ENCODE data around the gene TBCD.

Gene TBCD

DNA sequence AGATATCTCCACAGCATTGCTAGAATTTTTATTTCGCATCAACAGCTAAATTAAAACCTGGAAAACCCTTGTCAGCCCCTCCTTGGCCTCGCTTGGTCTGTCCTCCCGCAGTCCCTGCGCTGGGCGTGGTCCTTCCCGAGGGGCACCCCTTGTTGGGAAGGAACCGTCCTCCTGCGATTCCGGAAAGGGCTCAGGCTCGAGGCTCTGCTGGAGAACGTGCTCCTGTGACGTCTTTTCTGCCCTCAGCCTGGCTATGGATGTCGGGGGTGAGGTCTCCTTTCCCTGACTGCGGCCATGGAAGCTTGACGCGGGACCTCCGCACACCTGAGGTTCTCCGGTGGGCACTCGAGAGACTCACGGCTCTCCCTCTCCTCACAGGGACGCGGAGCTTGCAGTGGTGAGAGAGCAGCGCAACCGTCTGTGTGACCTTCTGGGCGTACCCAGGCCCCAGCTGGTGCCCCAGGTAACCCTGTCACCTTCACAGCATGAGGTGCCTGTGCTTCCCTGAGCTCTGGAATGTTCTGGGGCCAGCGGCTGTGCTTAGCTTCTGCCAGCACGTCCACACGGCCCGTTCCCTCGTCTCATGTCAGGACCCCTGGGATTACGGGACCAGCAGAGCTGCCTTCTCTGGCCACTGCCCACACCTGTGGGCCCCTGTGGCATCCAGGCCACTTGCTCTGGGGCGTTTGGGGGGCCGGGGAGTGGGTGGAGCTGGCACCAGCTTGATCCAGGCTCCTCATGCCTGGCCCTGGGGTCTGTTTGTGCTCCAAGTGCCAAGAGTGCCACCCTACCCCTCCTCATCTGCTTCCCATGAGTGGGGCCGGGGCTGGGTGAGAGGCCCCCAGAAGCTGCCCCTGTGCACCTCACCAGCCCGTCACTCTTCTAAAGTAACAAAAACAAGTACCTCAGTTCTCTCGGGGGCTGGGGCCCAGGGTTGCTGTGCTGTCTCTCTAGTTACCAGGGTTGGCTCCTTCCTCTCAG lies 189.4 kb downstream of the TBCD start:
- Histone ChIP-seq H3K4me3 (ENCODE audit: low read length) (no peak overlapping the region), H3K9ac (ENCODE audit: low read depth, low read length) (no peak overlapping the region), H3K36me3 (ENCODE audit: insufficient read depth, low read length) (peaks cover 96% of the 10 kb centered on the region), H3K9me3 (ENCODE audit: insufficient read depth, low read depth, low read length) (peaks cover 47% of the 10 kb centered on the region), H3K27ac (ENCODE audit: low read depth, low read length) (no peak overlapping the region), H3K27me3 (ENCODE audit: insufficient read depth, low read length) (no peaks in the 10 kb centered on the region), H3K4me1 (ENCODE audit: insufficient read depth, low read length) (no peaks in the 10 kb centered on the region)
- 97% methylated on average over 36 of the region's 36 CpGs for WGBS

DNA sequence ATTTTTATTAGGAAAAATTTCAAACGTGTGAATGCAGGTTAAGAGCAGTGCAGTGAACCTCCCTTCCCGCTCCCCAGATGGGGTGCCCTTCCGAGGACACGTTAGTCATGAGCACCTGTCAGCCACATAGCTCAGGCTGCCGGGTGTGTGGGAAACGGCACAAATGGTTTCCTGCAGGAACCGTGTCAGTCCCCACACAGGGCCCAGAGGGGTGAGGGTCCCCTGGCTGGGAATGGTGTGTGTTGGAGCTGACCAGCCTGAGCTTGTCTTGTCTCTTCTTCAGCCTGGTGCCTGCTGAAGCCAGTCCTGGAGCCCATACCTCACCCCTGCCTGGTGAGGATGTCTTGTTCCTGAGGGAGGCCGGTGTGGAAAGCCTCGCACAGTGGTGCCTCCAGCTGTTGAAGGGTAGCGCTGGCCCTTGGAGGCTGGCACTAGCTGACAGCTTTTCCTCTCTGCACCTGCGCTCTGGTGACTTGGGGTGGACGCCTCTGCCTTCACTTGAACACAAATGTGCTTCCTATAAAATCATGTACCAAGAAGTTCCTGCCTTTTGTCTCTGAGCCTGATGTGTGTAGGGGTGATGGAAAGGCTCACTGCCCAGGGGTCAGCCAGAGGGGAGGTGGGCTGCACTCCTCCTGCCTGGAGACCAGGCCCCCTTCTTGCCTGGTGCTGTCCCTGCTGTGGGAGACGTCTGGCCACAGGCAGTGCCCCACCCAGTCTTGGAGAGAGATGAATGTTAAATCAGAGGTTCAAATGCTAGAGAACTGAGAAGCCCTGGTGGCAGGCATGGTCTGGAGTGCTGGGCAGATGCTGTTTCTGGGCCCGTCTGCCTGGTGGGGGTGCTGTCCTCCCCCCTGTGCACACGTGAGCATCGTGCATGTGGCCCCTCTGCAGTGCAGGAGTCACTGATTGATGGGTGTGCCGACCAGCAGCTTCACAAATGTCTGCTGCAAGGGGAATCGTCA lies 190.6 kb downstream of the TBCD start:
- Histone ChIP-seq H3K9me3 (ENCODE audit: insufficient read depth, low read depth, low read length) (peaks cover 59% of the 10 kb centered on the region), H3K27me3 (ENCODE audit: insufficient read depth, low read length) (no peaks in the 10 kb centered on the region), H3K9ac (ENCODE audit: low read depth, low read length) (no peak overlapping the region), H3K4me3 (ENCODE audit: low read length) (no peak overlapping the region), H3K27ac (ENCODE audit: low read depth, low read length) (no peak overlapping the region), H3K4me1 (ENCODE audit: insufficient read depth, low read length) (no peaks in the 10 kb centered on the region), H3K36me3 (ENCODE audit: insufficient read depth, low read length) (peaks cover 87% of the 10 kb centered on the region)
- 95% methylated on average over 18 of the region's 18 CpGs for WGBS

DNA sequence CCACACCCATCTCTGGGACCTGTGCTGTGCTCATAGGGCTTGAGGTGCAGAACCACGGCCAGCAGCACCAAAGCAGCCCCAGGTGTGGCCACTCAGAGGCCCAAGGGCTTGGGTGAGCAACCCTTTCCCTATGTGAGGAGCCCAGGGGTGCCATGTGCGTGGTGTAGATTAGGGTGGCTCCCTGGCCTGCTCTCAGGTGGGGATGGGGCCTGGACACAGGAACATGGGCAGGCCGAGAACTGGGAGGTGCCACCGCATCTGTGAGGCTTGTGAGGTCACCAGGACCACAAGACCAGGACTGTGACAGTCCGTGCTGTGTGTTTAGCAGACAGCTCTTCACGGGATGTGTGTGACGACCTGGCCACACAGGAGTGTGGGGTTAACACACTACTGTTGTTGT lies 191.5 kb downstream of the TBCD start:
- Histone ChIP-seq H3K27ac (ENCODE audit: low read depth, low read length) (no peak overlapping the region), H3K4me3 (ENCODE audit: low read length) (no peak overlapping the region), H3K27me3 (ENCODE audit: insufficient read depth, low read length) (no peaks in the 10 kb centered on the region), H3K36me3 (ENCODE audit: insufficient read depth, low read length) (peaks cover 81% of the 10 kb centered on the region), H3K9me3 (ENCODE audit: insufficient read depth, low read depth, low read length) (peaks cover 68% of the 10 kb centered on the region), H3K4me1 (ENCODE audit: insufficient read depth, low read length) (no peaks in the 10 kb centered on the region), H3K9ac (ENCODE audit: low read depth, low read length) (no peak overlapping the region)
- WGBS = 94% methylated on average over 7 of the region's 7 CpGs

DNA sequence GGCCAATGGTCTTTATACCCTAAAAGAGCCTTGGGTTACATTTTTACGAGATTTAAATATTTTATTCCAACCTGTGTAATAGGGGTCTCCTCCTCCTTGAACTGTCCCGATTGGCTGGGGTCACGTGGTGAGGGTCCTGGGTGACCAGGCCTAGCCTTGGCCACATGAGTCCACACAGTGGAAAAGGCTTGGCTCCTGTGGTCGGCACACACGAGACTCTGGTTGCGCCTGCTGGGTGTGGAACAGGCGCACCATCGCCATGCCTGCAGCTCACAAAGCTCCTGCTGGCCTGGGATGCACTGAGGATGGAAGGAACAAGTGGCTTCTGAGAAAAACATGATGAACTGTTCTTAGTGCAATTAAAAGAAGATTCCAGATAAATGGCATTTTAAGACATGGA lies 191.9 kb downstream of the TBCD start:
- H3K9me3 ChIP-seq (ENCODE audit: insufficient read depth, low read depth, low read length) = peaks cover 72% of the 10 kb centered on the region
- H3K9ac ChIP-seq (ENCODE audit: low read depth, low read length) = no peak overlapping the region
- H3K36me3 ChIP-seq (ENCODE audit: insufficient read depth, low read length) = peaks cover 77% of the 10 kb centered on the region
- 97% methylated on average over 8 of the region's 8 CpGs for WGBS
- no peaks in the 10 kb centered on the region for H3K4me1 ChIP-seq (ENCODE audit: insufficient read depth, low read length)
- H3K4me3 ChIP-seq (ENCODE audit: low read length) = no peak overlapping the region
- no peak overlapping the region for H3K27ac ChIP-seq (ENCODE audit: low read depth, low read length)
- H3K27me3 ChIP-seq (ENCODE audit: insufficient read depth, low read length) = no peaks in the 10 kb centered on the region

DNA sequence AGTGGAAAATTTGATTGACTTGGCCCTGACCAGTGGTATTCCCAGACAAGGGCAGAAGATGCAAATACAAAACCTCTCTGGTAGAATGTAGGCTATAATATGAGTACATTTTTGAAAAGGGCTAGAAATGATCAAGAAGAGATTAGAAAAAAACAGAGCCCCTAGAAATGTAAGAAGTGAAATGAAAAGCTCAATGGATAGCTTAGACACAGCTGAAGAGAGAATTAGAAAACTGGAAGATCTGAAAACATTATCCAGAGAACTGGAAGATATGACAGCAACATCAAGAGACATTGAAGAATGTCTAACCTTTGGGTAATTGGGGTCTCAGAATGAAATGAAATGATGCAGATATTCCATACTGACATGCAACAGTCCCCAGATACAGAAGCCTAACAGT lies 193.1 kb downstream of the TBCD start:
- H3K4me3 ChIP-seq (ENCODE audit: low read length) = no peak overlapping the region
- no peaks in the 10 kb centered on the region for H3K4me1 ChIP-seq (ENCODE audit: insufficient read depth, low read length)
- H3K27me3 ChIP-seq (ENCODE audit: insufficient read depth, low read length) = no peaks in the 10 kb centered on the region
- no peak overlapping the region for H3K9ac ChIP-seq (ENCODE audit: low read depth, low read length)
- peaks cover 72% of the 10 kb centered on the region for H3K36me3 ChIP-seq (ENCODE audit: insufficient read depth, low read length)
- H3K9me3 ChIP-seq (ENCODE audit: insufficient read depth, low read depth, low read length) = peaks cover 84% of the 10 kb centered on the region
- no peak overlapping the region for H3K27ac ChIP-seq (ENCODE audit: low read depth, low read length)

DNA sequence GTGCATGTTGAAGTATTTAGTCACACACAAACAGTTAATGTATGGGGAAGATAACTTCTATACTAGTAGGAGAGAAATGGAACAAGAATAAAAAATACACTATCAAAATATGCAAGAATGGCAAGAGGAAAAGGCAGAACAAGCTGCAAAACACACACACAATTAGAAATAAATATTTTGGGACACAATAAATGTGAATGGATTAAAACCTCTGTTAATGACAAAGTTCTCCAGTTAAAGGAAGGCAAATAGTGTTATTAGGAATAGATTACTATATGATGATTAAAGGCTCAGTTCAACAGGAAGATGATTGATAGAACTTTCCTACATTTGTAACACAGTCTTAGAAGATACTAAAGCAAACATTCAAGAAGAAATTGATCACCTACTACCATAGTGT lies 194.2 kb downstream of the TBCD start:
- H3K9ac ChIP-seq (ENCODE audit: low read depth, low read length) = no peak overlapping the region
- peaks cover 68% of the 10 kb centered on the region for H3K36me3 ChIP-seq (ENCODE audit: insufficient read depth, low read length)
- H3K9me3 ChIP-seq (ENCODE audit: insufficient read depth, low read depth, low read length) = peaks cover 94% of the 10 kb centered on the region
- H3K27ac ChIP-seq (ENCODE audit: low read depth, low read length) = no peak overlapping the region
- no peaks in the 10 kb centered on the region for H3K27me3 ChIP-seq (ENCODE audit: insufficient read depth, low read length)
- H3K4me3 ChIP-seq (ENCODE audit: low read length) = no peak overlapping the region
- H3K4me1 ChIP-seq (ENCODE audit: insufficient read depth, low read length) = no peaks in the 10 kb centered on the region

DNA sequence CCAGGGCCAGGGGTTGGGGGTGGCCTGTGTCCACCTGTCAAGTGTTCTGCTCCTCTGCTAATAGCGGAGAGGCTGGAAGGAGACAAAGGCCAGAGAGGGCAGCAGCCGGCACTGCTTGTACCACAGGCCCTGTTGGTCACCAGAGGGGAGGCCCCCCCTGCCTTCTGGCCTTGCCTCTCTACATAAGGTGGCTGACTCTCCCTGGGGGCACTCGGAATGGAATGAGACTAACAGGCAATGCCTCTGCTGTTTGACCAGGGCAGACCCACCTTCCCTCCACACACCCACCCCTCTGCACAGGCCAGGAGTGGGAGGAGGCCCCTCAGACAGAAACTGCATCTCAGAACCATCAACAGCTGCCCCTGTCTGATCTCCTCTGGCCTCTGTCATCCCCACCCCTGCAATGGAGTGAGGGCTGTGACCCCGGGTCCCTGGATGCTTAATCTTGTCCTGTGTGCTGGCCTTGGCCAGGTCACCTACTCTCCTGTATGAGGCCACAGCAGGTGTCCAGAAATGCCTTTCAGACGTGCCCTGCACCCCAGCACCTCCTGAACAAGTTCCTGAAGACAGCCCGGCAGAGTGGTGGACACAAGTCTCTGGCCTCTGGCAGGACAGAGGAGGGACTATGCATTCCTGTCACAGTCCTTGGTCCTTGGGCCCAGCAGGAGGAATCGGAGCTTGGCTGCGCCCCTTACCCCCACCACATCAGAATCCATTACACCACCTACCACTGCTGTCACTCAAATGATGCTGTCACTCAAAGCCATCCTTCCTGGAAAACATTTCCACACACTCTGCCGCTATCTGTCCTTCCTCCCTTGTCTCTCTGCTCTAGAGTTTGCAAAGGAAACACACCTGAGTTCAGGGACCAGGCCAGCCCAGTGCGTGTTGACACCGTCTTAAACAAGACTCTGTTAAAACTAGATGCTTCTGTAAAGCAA lies 195.5 kb downstream of the TBCD start:
- H3K36me3 ChIP-seq (ENCODE audit: insufficient read depth, low read length) = peaks cover 56% of the 10 kb centered on the region
- no peak overlapping the region for H3K4me3 ChIP-seq (ENCODE audit: low read length)
- H3K27me3 ChIP-seq (ENCODE audit: insufficient read depth, low read length) = no peaks in the 10 kb centered on the region
- H3K9ac ChIP-seq (ENCODE audit: low read depth, low read length) = no peak overlapping the region
- no peak overlapping the region for H3K27ac ChIP-seq (ENCODE audit: low read depth, low read length)
- peaks cover 98% of the 10 kb centered on the region for H3K9me3 ChIP-seq (ENCODE audit: insufficient read depth, low read depth, low read length)
- no peaks in the 10 kb centered on the region for H3K4me1 ChIP-seq (ENCODE audit: insufficient read depth, low read length)
- 94% methylated on average over 11 of the region's 11 CpGs for WGBS

DNA sequence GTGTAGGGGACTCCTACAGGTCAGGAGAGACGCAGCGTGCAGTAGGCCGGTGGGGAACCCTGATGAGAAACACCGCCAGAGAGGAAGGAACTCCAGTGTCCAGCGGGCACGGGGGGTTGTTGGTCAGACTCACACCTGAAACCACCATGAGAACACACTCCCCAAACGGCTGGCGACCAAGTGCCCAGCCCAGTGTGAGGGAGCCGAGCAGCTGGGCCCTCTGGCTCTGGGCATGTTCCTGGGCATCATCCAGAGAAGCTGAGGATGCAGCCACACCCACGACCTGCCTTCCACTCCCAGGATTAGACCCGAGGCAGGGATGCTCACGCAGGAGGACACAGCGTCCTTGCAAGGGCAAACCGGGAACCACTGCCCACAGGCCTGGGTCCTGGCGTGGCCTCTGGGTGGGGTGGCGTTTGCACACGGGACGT lies 196.2 kb downstream of the TBCD start:
- Histone ChIP-seq H3K9ac (ENCODE audit: low read depth, low read length) (no peak overlapping the region), H3K4me3 (ENCODE audit: low read length) (no peak overlapping the region), H3K9me3 (ENCODE audit: insufficient read depth, low read depth, low read length) (peaks cover 100% of the 10 kb centered on the region), H3K36me3 (ENCODE audit: insufficient read depth, low read length) (peaks cover 48% of the 10 kb centered on the region), H3K4me1 (ENCODE audit: insufficient read depth, low read length) (no peaks in the 10 kb centered on the region), H3K27ac (ENCODE audit: low read depth, low read length) (no peak overlapping the region), H3K27me3 (ENCODE audit: insufficient read depth, low read length) (no peaks in the 10 kb centered on the region)
- 95% methylated on average over 18 of the region's 18 CpGs for WGBS

DNA sequence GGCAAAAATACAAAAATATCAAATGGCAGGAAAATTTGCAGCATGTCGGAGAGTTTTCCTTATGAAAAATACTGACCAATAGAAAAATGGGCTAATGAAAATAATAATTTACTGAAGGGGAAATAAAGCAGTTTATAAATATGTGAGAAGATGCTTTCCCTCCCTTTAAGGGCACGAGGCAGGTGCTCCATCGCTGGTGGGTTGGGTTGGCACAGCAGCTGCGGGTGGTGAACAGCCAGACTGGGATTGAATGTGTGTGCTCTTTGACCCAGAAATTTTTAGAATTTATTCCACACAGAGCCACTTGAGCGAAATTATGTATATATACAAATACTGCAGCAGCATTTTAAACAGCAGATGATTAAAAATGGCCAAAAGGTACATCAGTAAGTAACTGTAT lies 197.1 kb downstream of the TBCD start:
- Histone ChIP-seq H3K4me3 (ENCODE audit: low read length) (no peak overlapping the region), H3K9me3 (ENCODE audit: insufficient read depth, low read depth, low read length) (peaks cover 92% of the 10 kb centered on the region), H3K27ac (ENCODE audit: low read depth, low read length) (no peak overlapping the region), H3K4me1 (ENCODE audit: insufficient read depth, low read length) (no peaks in the 10 kb centered on the region), H3K36me3 (ENCODE audit: insufficient read depth, low read length) (peaks cover 40% of the 10 kb centered on the region), H3K9ac (ENCODE audit: low read depth, low read length) (no peak overlapping the region), H3K27me3 (ENCODE audit: insufficient read depth, low read length) (no peaks in the 10 kb centered on the region)
- 98% methylated on average over 5 of the region's 5 CpGs for WGBS

DNA sequence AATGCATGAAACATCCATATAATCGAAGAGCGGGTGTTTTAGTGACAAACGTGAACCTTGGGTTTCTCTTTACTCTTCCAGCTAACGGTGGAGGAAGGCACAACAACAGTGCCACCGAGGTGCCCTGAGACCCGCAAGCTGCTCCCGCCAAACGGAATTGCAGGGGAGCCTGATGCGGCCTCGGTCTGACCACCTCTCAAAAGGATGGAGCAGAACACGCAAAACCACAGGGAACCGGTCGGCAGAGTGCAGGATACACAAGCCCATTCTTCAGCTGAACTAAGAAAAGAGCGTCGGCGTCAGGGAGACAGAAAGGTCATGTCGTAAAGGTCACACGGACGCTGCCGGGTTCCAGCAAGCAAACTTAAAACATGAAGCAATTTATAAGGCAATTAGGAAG lies 197.5 kb downstream of the TBCD start:
- no peak overlapping the region for H3K4me3 ChIP-seq (ENCODE audit: low read length)
- no peaks in the 10 kb centered on the region for H3K27me3 ChIP-seq (ENCODE audit: insufficient read depth, low read length)
- H3K9ac ChIP-seq (ENCODE audit: low read depth, low read length) = no peak overlapping the region
- H3K27ac ChIP-seq (ENCODE audit: low read depth, low read length) = no peak overlapping the region
- peaks cover 88% of the 10 kb centered on the region for H3K9me3 ChIP-seq (ENCODE audit: insufficient read depth, low read depth, low read length)
- peaks cover 36% of the 10 kb centered on the region for H3K36me3 ChIP-seq (ENCODE audit: insufficient read depth, low read length)
- H3K4me1 ChIP-seq (ENCODE audit: insufficient read depth, low read length) = no peaks in the 10 kb centered on the region
- 97% methylated on average over 20 of the region's 20 CpGs for WGBS

Data from HUES64 (cell line).